Stimulated activated naive CD8-positive, alpha-beta T cell treated with anti-CD3 and anti-CD28 coated beads, Interleukin-15, Interleukin-2, amounts not matched to agents 100 ng/mL and 50 ng/mL, for 24 hours (primary cell): Measurements from ENCODE around the gene LAMA2.

Source experiments
- H3K27ac Mint-ChIP-seq: one replicate; pipeline ENCODE4 v1.8.0; 2021; ENCODE audit warnings: mild to moderate bottlenecking, mixed read lengths
- H3K27me3 Mint-ChIP-seq: one replicate; pipeline ENCODE4 v1.8.0; 2021; ENCODE audit warnings: mixed read lengths
- H3K36me3 Mint-ChIP-seq: one replicate; pipeline ENCODE4 v1.8.0; 2021; ENCODE audit warnings: low read depth, mixed read lengths
- H3K4me1 Mint-ChIP-seq: one replicate; pipeline ENCODE4 v1.8.0; 2021; ENCODE audit warnings: low read depth, mixed read lengths
- H3K4me3 Mint-ChIP-seq: one replicate; pipeline ENCODE4 v1.8.0; 2021; ENCODE audit warnings: mild to moderate bottlenecking, mixed read lengths
- H3K9me3 Mint-ChIP-seq: one replicate; pipeline ENCODE4 v1.8.0; 2021; ENCODE audit warnings: mixed read lengths

The LAMA2 gene, protein sequence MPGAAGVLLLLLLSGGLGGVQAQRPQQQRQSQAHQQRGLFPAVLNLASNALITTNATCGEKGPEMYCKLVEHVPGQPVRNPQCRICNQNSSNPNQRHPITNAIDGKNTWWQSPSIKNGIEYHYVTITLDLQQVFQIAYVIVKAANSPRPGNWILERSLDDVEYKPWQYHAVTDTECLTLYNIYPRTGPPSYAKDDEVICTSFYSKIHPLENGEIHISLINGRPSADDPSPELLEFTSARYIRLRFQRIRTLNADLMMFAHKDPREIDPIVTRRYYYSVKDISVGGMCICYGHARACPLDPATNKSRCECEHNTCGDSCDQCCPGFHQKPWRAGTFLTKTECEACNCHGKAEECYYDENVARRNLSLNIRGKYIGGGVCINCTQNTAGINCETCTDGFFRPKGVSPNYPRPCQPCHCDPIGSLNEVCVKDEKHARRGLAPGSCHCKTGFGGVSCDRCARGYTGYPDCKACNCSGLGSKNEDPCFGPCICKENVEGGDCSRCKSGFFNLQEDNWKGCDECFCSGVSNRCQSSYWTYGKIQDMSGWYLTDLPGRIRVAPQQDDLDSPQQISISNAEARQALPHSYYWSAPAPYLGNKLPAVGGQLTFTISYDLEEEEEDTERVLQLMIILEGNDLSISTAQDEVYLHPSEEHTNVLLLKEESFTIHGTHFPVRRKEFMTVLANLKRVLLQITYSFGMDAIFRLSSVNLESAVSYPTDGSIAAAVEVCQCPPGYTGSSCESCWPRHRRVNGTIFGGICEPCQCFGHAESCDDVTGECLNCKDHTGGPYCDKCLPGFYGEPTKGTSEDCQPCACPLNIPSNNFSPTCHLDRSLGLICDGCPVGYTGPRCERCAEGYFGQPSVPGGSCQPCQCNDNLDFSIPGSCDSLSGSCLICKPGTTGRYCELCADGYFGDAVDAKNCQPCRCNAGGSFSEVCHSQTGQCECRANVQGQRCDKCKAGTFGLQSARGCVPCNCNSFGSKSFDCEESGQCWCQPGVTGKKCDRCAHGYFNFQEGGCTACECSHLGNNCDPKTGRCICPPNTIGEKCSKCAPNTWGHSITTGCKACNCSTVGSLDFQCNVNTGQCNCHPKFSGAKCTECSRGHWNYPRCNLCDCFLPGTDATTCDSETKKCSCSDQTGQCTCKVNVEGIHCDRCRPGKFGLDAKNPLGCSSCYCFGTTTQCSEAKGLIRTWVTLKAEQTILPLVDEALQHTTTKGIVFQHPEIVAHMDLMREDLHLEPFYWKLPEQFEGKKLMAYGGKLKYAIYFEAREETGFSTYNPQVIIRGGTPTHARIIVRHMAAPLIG (N-terminal part only)

DNA sequence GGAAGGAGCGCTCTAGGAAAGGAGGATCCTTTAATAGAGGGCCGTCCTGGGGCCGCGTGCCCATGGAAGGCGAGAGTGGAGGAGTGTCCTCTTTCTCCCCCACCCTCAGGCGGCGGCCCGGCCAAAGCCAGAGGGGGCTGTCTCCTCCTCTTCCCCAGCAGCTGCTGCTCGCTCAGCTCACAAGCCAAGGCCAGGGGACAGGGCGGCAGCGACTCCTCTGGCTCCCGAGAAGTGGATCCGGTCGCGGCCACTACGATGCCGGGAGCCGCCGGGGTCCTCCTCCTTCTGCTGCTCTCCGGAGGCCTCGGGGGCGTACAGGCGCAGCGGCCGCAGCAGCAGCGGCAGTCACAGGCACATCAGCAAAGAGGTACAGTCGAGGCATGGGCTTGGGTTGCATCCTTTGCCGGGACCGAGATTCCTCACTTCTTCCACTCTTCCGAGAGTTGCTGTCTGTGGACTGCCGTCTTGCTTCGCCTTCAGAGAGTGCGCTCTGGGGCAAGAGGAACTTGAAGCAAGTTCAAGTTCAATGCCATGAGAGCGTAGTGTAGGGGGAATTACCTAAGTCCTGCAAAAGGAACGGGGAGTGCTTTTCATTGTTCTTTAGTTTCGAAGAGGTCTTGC, at the start of gene LAMA2:
TSS of gene LAMA2 (plus strand) at position 148 of the 621 bp plus-strand sequence. CDS start at position 256, 108 bp downstream.
- H3K9me3 Mint-ChIP-seq = no peaks in the 10 kb centered on the region
- H3K4me1 Mint-ChIP-seq = peaks cover 4% of the 10 kb centered on the region
- no peak within 1 kb of the TSS for H3K27ac Mint-ChIP-seq
- peaks cover 32% of the 10 kb centered on the region for H3K27me3 Mint-ChIP-seq
- no peaks in the 10 kb centered on the region for H3K36me3 Mint-ChIP-seq
- H3K4me3 Mint-ChIP-seq = no peak within 1 kb of the TSS

DNA sequence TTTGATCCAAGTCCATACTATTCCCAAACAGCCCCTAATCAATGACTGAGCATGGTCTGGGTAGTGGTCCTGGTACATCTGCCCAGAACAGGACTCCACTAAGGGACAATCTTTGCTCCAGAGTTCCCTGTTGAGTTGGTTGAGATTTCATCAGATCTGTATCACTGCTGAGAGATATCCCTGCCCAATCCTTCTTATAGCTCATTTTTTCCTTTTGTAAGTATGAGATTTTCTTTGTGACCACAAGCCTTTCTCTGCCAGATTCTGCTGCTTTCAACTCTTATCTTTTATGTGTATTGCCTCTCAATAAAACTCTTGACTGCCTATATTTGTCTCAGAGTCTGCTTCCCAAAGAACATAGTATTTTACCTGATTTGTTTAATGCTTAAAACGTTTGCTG, 46.2 kb upstream of the LAMA2 start:
- Mint-ChIP-seq H3K36me3 (no peaks in the 10 kb centered on the region), H3K27ac (no peak overlapping the region), H3K27me3 (no peaks in the 10 kb centered on the region), H3K9me3 (peaks cover 6% of the 10 kb centered on the region), H3K4me3 (no peak overlapping the region), H3K4me1 (no peaks in the 10 kb centered on the region)

DNA sequence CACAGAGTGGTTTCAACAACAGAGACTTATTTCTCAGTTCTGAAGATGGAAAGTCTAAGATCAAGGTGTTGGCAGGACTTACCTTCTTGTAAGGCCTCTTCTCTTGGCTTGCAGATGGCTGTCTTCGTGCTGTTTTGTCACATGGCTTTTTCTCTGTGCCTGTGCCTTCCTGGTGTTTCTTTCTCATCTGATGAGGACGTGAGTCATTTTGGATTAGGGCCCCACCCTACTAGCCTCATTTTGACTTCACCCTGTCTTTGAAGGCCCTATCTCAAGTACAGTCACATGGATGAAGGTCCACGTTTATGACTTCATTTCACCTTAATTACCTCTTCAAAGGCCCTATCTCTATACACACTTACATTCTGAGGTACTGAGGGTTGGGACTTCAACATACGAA, 41.4 kb upstream of the LAMA2 start:
- Mint-ChIP-seq H3K4me1 (no peaks in the 10 kb centered on the region), H3K4me3 (no peak overlapping the region), H3K9me3 (no peaks in the 10 kb centered on the region), H3K27me3 (no peaks in the 10 kb centered on the region), H3K27ac (no peak overlapping the region), H3K36me3 (no peaks in the 10 kb centered on the region)

DNA sequence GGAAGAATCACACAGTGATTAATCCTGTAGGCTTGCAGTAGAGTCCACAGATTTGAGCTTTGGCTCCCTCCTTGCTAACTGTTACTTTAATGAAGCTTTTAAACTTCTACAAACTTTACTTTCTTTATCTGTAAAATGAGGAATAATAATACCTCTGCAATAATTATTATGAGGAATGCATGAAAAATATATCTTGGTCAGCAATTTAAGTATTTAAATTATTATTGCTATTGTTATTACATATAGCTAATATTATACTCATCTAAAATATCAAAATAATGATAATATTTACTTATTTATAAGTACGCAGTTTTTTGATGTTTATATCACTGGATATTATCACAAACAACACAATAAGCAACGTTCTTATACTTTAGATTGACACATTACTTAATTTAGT, 38.3 kb upstream of the LAMA2 start:
- no peaks in the 10 kb centered on the region for H3K27me3 Mint-ChIP-seq
- no peaks in the 10 kb centered on the region for H3K9me3 Mint-ChIP-seq
- no peak overlapping the region for H3K4me3 Mint-ChIP-seq
- no peaks in the 10 kb centered on the region for H3K36me3 Mint-ChIP-seq
- H3K4me1 Mint-ChIP-seq = no peaks in the 10 kb centered on the region
- no peak overlapping the region for H3K27ac Mint-ChIP-seq

DNA sequence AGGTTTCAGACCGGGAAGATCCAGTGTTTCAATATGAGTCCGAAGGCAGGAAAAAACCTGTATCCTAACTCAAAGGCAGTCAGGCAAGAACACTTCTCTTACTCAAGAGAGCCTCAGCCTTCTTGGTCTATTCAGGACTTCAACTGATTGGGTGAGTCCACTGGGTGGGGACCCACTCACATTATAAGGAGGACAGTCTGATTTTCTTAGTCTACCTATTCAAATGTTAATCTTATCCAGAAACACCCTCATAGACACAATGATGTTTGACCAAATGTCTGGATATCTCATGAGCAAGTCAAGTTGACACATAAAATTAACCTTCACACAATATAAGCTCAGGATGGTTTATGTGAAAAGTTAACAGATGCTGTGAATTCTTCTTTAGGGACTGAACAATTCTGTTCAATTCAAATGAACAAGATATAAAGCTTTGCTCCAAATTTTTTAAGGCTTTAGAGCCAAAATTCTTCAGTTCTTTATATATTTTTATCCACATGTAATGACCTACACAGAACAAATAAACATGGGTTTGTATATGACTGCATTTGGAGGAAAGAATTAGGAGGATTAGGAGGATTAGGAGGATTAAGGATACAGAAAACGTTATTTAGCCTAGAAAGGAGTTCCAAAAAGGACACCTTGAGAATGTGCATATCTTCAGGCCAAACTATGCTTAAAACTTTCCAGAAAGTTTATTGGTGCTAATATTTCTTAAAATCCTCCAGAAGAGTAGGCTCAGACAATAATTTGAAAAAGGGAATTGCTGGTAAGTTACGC, 35.3 kb upstream of the LAMA2 start:
- H3K27me3 Mint-ChIP-seq = no peaks in the 10 kb centered on the region
- H3K9me3 Mint-ChIP-seq = no peaks in the 10 kb centered on the region
- no peak overlapping the region for H3K27ac Mint-ChIP-seq
- no peaks in the 10 kb centered on the region for H3K4me1 Mint-ChIP-seq
- H3K4me3 Mint-ChIP-seq = no peak overlapping the region
- H3K36me3 Mint-ChIP-seq = no peaks in the 10 kb centered on the region

DNA sequence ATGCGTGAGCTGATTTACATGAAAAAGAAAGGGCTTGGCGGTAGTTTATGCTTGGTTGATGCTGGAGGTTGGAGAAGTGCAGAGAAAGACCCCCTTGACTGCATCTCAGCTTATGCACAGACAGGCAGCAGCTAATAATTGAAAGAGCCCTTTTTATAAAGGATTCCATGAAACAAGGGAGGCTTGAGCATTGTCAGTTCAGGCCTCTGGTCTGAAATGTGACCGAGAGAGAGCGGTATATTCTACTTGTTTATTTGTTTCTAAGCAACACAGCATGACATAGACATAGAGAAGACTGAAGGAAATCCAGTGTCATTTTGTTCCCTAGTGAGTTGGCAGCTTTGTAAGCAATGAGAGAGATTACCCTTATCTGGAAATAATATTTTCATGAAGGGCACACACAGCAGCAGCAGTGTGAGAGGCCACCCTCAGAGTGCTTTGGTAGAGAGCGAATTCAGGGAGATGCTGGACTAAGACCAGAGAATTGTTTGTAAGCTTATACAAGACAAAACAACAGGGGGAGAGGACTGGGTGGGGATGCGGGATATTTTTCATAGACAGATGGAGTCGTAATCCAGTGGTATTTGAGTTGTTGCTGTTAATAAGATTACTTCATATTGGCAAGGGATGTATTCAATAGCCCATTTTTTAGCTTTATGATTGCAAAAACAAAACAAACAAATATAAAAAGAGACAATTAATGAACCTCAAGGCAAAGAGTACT, 34.6 kb upstream of the LAMA2 start:
- H3K4me1 Mint-ChIP-seq = no peaks in the 10 kb centered on the region
- no peaks in the 10 kb centered on the region for H3K9me3 Mint-ChIP-seq
- no peaks in the 10 kb centered on the region for H3K27me3 Mint-ChIP-seq
- H3K4me3 Mint-ChIP-seq = no peak overlapping the region
- no peak overlapping the region for H3K27ac Mint-ChIP-seq
- H3K36me3 Mint-ChIP-seq = no peaks in the 10 kb centered on the region

DNA sequence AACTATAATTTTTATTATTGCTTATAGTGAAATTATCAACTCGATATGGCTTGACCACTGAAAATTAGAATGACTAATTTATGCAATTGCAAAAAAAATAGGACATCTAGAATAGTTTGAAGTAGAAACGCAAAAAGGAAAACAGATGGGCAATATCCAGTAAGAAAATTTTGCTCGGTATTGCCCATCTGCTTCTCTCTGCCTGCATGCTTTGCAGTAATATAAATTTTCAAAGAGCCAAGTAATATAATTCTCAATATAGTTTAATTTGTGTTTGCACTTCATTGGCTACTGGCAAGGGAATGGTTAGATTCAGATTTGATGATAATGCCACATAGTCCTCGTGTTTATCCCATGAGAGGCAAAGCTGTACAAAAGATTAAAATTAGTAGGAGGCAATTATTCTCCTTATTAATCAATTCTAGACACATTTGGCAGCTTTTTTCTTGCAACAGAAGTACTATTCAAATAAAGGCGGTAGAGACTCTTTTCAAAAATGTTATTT, 27.3 kb upstream of the LAMA2 start:
- Mint-ChIP-seq H3K9me3 (peaks cover 1% of the 10 kb centered on the region), H3K4me1 (no peaks in the 10 kb centered on the region), H3K4me3 (no peak overlapping the region), H3K36me3 (no peaks in the 10 kb centered on the region), H3K27ac (no peak overlapping the region), H3K27me3 (no peaks in the 10 kb centered on the region)

DNA sequence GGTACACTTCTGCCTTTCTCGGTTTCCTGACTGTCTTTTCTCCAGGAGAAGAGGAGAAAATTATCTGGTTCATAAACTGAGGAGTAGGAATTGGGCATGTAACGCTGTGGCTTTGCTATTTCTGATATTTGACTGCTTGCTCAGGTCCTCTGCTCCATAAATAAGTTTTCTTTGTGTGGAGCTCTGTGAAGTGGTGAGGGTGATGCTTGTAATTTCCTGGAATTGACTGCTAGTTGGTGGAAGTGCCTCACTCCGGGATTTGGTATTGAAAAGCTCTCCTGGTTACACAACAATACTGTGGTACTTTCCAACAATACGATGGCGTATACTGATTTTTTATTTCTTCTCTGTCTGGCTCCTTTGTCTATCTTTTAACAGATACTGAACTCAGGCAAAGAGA, 25.1 kb upstream of the LAMA2 start:
- Mint-ChIP-seq H3K27me3 (no peaks in the 10 kb centered on the region), H3K36me3 (no peaks in the 10 kb centered on the region), H3K27ac (no peak overlapping the region)

DNA sequence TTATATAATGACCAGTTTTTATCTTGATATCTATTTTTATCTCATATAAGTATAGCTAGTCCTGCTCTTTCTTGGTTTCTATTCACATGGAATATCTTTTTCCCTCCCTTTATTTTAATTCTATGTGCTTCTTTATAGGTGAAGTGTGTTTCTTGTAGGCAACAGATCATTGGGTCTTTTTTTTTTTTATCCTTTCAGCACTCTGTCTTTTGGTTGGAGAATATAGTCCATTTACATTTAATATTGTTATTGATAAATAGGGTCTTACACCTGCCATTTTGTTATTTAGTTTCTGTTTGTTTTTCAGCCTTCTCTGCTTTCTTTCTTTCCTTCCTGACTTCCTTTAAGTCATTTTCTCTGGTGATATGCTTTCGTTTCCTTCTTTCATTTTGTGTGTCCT, 22.2 kb upstream of the LAMA2 start:
- no peaks in the 10 kb centered on the region for H3K4me1 Mint-ChIP-seq
- no peak overlapping the region for H3K4me3 Mint-ChIP-seq
- H3K27me3 Mint-ChIP-seq = no peaks in the 10 kb centered on the region
- peaks cover 15% of the 10 kb centered on the region for H3K9me3 Mint-ChIP-seq
- no peaks in the 10 kb centered on the region for H3K36me3 Mint-ChIP-seq
- H3K27ac Mint-ChIP-seq = no peak overlapping the region

More for the DNA sequence above, 25.1 kb upstream of the LAMA2 start:
- H3K9me3 Mint-ChIP-seq = peaks cover 15% of the 10 kb centered on the region
- no peak overlapping the region for H3K4me3 Mint-ChIP-seq
- H3K4me1 Mint-ChIP-seq = no peaks in the 10 kb centered on the region

DNA sequence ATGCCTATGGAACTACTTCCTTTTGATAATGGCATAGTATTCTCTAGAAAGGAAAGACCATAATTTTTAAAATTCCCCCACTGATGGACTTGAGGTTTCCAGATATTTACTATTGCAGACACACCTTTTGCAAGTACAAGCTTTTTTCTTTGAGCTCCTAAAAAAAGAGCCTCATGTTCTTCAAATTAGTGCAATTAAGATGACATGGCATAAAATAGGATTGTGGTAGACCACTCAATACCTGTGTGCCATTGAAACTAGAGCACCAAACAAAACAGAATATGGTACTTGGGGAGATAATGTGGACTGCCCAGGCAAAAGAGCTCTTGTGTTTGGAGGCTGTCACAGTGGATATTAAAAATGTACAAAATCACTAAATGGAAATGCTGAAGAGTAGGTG, 19.0 kb upstream of the LAMA2 start:
- Mint-ChIP-seq H3K36me3 (no peaks in the 10 kb centered on the region), H3K4me1 (no peaks in the 10 kb centered on the region), H3K4me3 (no peak overlapping the region), H3K27ac (no peak overlapping the region), H3K27me3 (peaks cover 2% of the 10 kb centered on the region), H3K9me3 (peaks cover 15% of the 10 kb centered on the region)

DNA sequence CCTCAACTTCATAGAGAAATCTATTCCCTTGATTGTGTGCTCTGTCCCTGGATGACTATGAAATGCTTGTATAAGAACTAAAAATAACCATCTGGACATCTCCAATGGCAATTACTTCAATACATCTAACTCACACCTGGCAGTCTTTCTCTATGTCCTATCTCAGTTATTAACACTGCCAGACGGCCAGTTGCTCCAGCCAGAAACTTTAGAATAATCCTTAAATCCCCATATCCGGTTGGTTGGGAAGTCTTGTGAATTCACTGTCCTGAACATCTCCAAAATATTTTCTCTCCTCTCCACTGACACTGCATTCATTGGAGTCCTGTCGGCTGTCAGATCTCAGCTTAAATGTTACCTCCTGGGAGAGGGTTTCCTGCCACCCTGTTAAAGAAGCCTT, 12.2 kb upstream of the LAMA2 start:
- H3K27ac Mint-ChIP-seq = no peak overlapping the region
- H3K36me3 Mint-ChIP-seq = no peaks in the 10 kb centered on the region
- peaks cover 8% of the 10 kb centered on the region for H3K27me3 Mint-ChIP-seq
- no peak overlapping the region for H3K4me3 Mint-ChIP-seq
- no peaks in the 10 kb centered on the region for H3K4me1 Mint-ChIP-seq
- no peaks in the 10 kb centered on the region for H3K9me3 Mint-ChIP-seq

DNA sequence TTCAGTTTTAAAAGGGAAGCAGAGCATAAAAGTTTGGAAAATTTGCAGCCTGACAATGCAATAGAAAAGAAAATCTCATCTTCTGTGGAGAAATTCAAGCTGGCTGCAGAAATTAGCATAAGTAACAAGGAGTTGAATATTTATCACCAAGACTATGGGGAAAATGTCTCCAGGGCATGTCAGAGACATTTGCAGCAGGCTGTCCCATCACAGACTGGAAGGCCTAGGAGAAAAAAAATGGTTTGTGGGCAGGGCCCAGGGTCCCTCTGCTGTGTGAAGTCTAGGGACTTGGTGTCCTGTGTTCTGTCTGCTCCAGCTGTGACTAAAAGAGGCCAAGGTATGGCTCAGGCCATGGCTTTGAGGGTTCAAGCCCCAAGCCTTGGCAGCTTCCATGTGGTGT, 8.1 kb upstream of the LAMA2 start:
- no peaks in the 10 kb centered on the region for H3K9me3 Mint-ChIP-seq
- no peaks in the 10 kb centered on the region for H3K4me1 Mint-ChIP-seq
- H3K27me3 Mint-ChIP-seq = peaks cover 5% of the 10 kb centered on the region
- no peaks in the 10 kb centered on the region for H3K36me3 Mint-ChIP-seq
- no peak overlapping the region for H3K4me3 Mint-ChIP-seq
- H3K27ac Mint-ChIP-seq = no peak overlapping the region

DNA sequence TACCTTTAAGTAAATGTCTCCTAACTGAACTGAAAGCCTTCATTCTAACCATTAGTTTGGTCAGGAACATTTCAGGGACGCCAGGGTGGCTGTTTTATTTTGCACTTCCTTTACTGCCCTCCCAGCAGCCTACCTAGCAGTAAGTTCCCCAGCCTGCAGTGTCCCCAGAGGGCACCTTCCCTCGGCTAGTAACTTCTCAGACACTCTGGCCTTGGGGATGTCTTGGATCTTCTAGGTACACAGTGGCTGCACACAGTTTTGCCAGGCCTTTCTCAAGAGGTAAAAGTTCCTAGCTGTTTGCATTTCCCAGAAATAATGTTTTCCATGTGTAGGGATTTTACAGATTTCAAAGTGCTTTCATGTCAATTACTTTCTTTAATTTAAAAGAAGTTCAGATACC, 378 bp upstream of the LAMA2 start:
- no peaks in the 10 kb centered on the region for H3K36me3 Mint-ChIP-seq
- peaks cover 4% of the 10 kb centered on the region for H3K4me1 Mint-ChIP-seq
- H3K27ac Mint-ChIP-seq = no peak overlapping the region
- no peak overlapping the region for H3K4me3 Mint-ChIP-seq
- no peaks in the 10 kb centered on the region for H3K9me3 Mint-ChIP-seq
- H3K27me3 Mint-ChIP-seq = peaks cover 32% of the 10 kb centered on the region
